GM12878 (cell line): Measurements from ENCODE around the gene TSPYL2. TPM values are rescaled to one million over a fixed set of nuclear protein-coding genes. Genes with fewer than 3 reads are reported as not detected.

Experiments
- ATAC-seq: fragments of 200-7000 bp; cut with Tn5 transposase; 3 replicates; pipeline ENCODE4 v1.9.1; 2020; ENCODE audit warnings: mild to moderate bottlenecking, moderate library complexity
- BruUV-seq: library from RNA; stranded (reverse); fragments of 400-500 nt; replicated peaks from 2 replicates; lab custom pipeline; 2021; lab: Mats Ljungman, UMichigan
- CTCF ChIA-PET: fragments of 300-600 bp; sonication (Branson Sonifier 250); formaldehyde crosslinking; extraction: SDS; loops from one replicate; lab custom pipeline; 2021; ENCODE audit warnings: inconsistent platforms; lab: Yijun Ruan, JAX
- POLR2A ChIA-PET: fragments of 350-600 bp; formaldehyde crosslinking; extraction: SDS; loops from one replicate; lab custom pipeline; 2021; ENCODE audit warnings: inconsistent platforms; lab: Charles Lee
- RAD21 ChIA-PET: fragments of 300-600 bp; sonication (Branson Sonifier 250); formaldehyde crosslinking; loops from one replicate; lab custom pipeline; 2023; ENCODE audit warnings: antibody characterized with exemption; ENCODE audit not compliant: unreplicated experiment; lab: Charles Lee
- SMC1A ChIA-PET: fragments of 300-600 bp; sonication (Branson Sonifier 250); formaldehyde crosslinking; loops from one replicate; lab custom pipeline; 2023; ENCODE audit not compliant: unreplicated experiment, uncharacterized antibody; lab: Charles Lee
- DNase-seq: peaks from one replicate; pipeline ENCODE4 v3.0.0-alpha.2; 2011; ENCODE audit warnings: low read depth, low spot score
- FAIRE-seq: peaks from 3 replicates; lab custom pipeline; 2011; peaks lifted over from hg19 to GRCh38; lab: Jason Lieb, UNC
- H2AFZ ChIP-seq: 2 replicates; pipeline ENCODE4 v1.6.0; 2011; ENCODE audit warnings: low read depth, low read length, control low read depth; ENCODE audit not compliant: control insufficient read depth
- H3K27ac ChIP-seq: 2 replicates; pipeline ENCODE4 v1.5.1; 2011; ENCODE audit warnings: control low read depth; ENCODE audit not compliant: control insufficient read depth, insufficient read depth
- H3K27me3 ChIP-seq, 2 experiments: replicated peaks in 1 of 2; 2 replicates each; pipeline versions ENCODE4 v1.6.0 to v1.6.1; 2011; ENCODE audit warnings: low read length in 1 of 2; ENCODE audit not compliant: control insufficient read depth in 2 of 2, insufficient read depth in 2 of 2
- H3K36me3 ChIP-seq, 2 experiments: 2 replicates each; pipeline ENCODE4 v1.5.1; 2011; ENCODE audit warnings: low read length in 1 of 2; ENCODE audit not compliant: control insufficient read depth in 2 of 2, insufficient read depth in 2 of 2
- H3K4me1 ChIP-seq: 2 replicates; pipeline ENCODE4 v1.6.1; 2011; ENCODE audit warnings: mild to moderate bottlenecking, low read length, moderate library complexity, mixed read lengths; ENCODE audit not compliant: control insufficient read depth, insufficient read depth
- H3K4me2 ChIP-seq: 2 replicates; pipeline ENCODE4 v1.6.0; 2011; ENCODE audit warnings: control low read depth; ENCODE audit not compliant: control insufficient read depth, insufficient read depth
- H3K4me3 ChIP-seq: fragments of 200-600 bp; sonication (generic); 2 replicates; pipeline ENCODE4 v1.5.1; 2016
- H3K79me2 ChIP-seq: 2 replicates; pipeline ENCODE4 v1.6.0; 2011; ENCODE audit warnings: low read length; ENCODE audit not compliant: control insufficient read depth, insufficient read depth
- H3K9ac ChIP-seq: 2 replicates; pipeline ENCODE4 v1.8.0; 2011; ENCODE audit warnings: low read length, control low read depth, mixed read lengths; ENCODE audit not compliant: control insufficient read depth, insufficient read depth
- H3K9me3 ChIP-seq: replicated peaks from 3 replicates; pipeline ENCODE4 v1.5.1; 2011; ENCODE audit warnings: mild to moderate bottlenecking, low read length; ENCODE audit not compliant: control insufficient read depth, insufficient read depth
- H4K20me1 ChIP-seq: 2 replicates; pipeline ENCODE4 v1.6.0; 2011; ENCODE audit not compliant: control insufficient read depth, insufficient read depth
- ATF2 ChIP-seq: IDR thresholded peaks from 2 replicates; pipeline ENCODE4 v1.6.1; 2012; ENCODE audit warnings: low read length, inconsistent platforms
- DPF2 ChIP-seq: fragments of 450-650 bp; IDR thresholded peaks from 2 replicates; pipeline ENCODE4 v1.6.1; 2017; ENCODE audit warnings: mild to moderate bottlenecking
- EED ChIP-seq: sonication (generic); IDR thresholded peaks from 2 replicates; pipeline ENCODE4 v1.6.1; 2016; ENCODE audit warnings: antibody characterized with exemption, low read depth
- KAT2A ChIP-seq: conservative IDR thresholded peaks from 2 replicates; pipeline ENCODE4 v1.6.1; 2011; ENCODE audit warnings: low read depth, low read length; ENCODE audit not compliant: control insufficient read depth
- NBN ChIP-seq: fragments of 450-650 bp; IDR thresholded peaks from 2 replicates; pipeline ENCODE4 v1.6.1; 2016
- PAX5 ChIP-seq: IDR thresholded peaks from 2 replicates; pipeline ENCODE4 v1.6.1; 2011; ENCODE audit warnings: low read depth, low read length, borderline replicate concordance
- SIX5 ChIP-seq: IDR thresholded peaks from 2 replicates; pipeline ENCODE4 v1.6.1; 2011; ENCODE audit warnings: mild to moderate bottlenecking, low read depth, low read length, moderate library complexity; ENCODE audit not compliant: severe bottlenecking
- SREBF2 ChIP-seq: IDR thresholded peaks from 2 replicates; pipeline ENCODE4 v1.6.1; 2012; ENCODE audit warnings: mild to moderate bottlenecking, low read length
- WGBS: methylation state at CpG from one replicate; pipeline ENCODE4 v1.1.6; 2016; ENCODE audit warnings: low lambda C conversion rate; ENCODE audit not compliant: insufficient replicate concordance, insufficient coverage; ENCODE audit errors: missing lambda C conversion rate; 5-methylcytosine and 5-hydroxymethylcytosine counted together
- in situ Hi-C: fragments of 300-500 bp; cut with MboI; formaldehyde crosslinking; loops from 9 replicates; pipeline ENCODE4 v1.14.3; 2018; ENCODE audit warnings: mixed read lengths
- intact Hi-C: fragments of 100-400 bp; cut with micrococcal nuclease; formaldehyde crosslinking; loops from one replicate; pipeline ENCODE4 v1.14.2; 2022; ENCODE audit not compliant: unreplicated experiment
- polyA plus RNA-seq, 11 experiments: library from polyadenylated mRNA; depleted of rRNA in 4 of 11; unstranded in 6 of 11; stranded (reverse) in 5 of 11; fragments of >200 nt; fragmentation: Nextera tagmentation in 4 of 11; fragmentation: Illumina TruSeq in 1 of 11; extraction: Ambion mirVana in 4 of 11; extraction: Trizol in 1 of 11; gene quantifications; 1 replicate in 1 of 11; 2 replicates in 10 of 11; pipeline versions ENCODE4 v1.2.1 to v1.2.3, GENCODE V29; 2011 to 2016; ENCODE audit warnings: inconsistent platforms in 2 of 11, missing spikeins in 2 of 11, low read depth in 1 of 11
- total RNA-seq, 4 experiments: library from RNA; depleted of rRNA in 3 of 4; stranded (reverse); fragments of >200 nt in 3 of 4; fragmentation: Illumina TruSeq in 1 of 4; extraction: Trizol in 1 of 4; gene quantifications; 2 replicates each; pipeline versions ENCODE4 v1.2.1 to v1.2.3, GENCODE V29; 2013 to 2021

TSPYL2 gene
- total and polyA plus RNA-seq, 10 of the 15 experiments (the other 5 are each of a cell fraction or from before 2014, with no cell fraction given): 0.53 to 24.6 (median 14.5) TPM

- H3K79me2 ChIP-seq: no peaks in the 10 kb centered on the region
- no peak overlapping the region for H3K9ac ChIP-seq
- in situ Hi-C loops: no loop called here
- ChIA-PET RAD21 (no interaction called here), SMC1A (interaction anchor here (0.7 kb wide), 1 partner anchor 61 kb away, joined by 3 read pairs; no protein-coding TSS in a partner anchor), CTCF (no interaction called here), POLR2A (no interaction called here)
- no peaks in the 10 kb centered on the region for H3K4me1 ChIP-seq
- H3K9me3 ChIP-seq: no peaks in the 10 kb centered on the region
- no peak overlapping the region for H3K4me3 ChIP-seq
- no peak overlapping the region for H3K27ac ChIP-seq
- no peak overlapping the region for H2AFZ ChIP-seq
- H3K36me3 ChIP-seq: no peaks in the 10 kb centered on the region
- ATAC-seq: no peak
- no peak overlapping the region for H3K4me2 ChIP-seq
- no peaks in the 10 kb centered on the region; a peak in 1 of 4 replicates for H3K27me3 ChIP-seq
- WGBS: 55% methylated on average over 4 of the region's 4 CpGs
- intact Hi-C loops: no loop called here
- no TSS peak for BruUV-seq
- no peak for FAIRE-seq
- H4K20me1 ChIP-seq: no peaks in the 10 kb centered on the region
- TF ChIP-seq SIX5 (no peak), NBN (no peak), PAX5 (no peak), EED (no peak), ATF2 (no peak), SREBF2 (no peak), KAT2A (no peak), DPF2 (no peak)
- no peak for DNase-seq
Observed at GRCh38 chrX:53133400-53133799, 51.2 kb downstream of the TSPYL2 start.
